ENCODE measurements around the gene CALML6. TPM values are rescaled to one million over a fixed set of nuclear protein-coding genes. Genes with fewer than 3 reads are reported as not detected.
A peak's percentile ranks its signal among the peaks of the same experiment; 100 is the strongest.

The CALML6 gene
- total RNA-seq, 4 donors from 2014 or later, result 0.57 TPM; not detected in 3

GRCh38 chr1:1910651-1911331, 4.3 kb upstream of the CALML6 start:
- peaks cover 13 to 61% (median 24%) of the 10 kb centered on the region in 3 donors for H3K4me1 ChIP-seq
- intact Hi-C loops (cut with DNase I), result no loop called here
- H3K36me3 ChIP-seq, result no peaks in the 10 kb centered on the region
- TF ChIP-seq POLR2A (IDR thresholded peaks at IDR 0.05) (no peak), CTCF (IDR thresholded peaks at IDR 0.05) (no peak)
- H3K27me3 ChIP-seq, result peaks cover 0 to 5% (median 0%) of the 10 kb centered on the region in 4 donors
- 88 to 100% methylated on average over 5 to 6 of the region's 22 CpGs for WGBS, 2 donors
- no peaks in the 10 kb centered on the region for H3K9me3 ChIP-seq
- no peak for DNase-seq
- H3K27ac ChIP-seq, result no peak overlapping the region
- no peak overlapping the region for H3K4me3 ChIP-seq

GRCh38 chr1:1911350-1912041, 3.6 kb upstream of the CALML6 start:
- no peak for TF ChIP-seq POLR2A (IDR thresholded peaks at IDR 0.05)
- TF ChIP-seq CTCF (IDR thresholded peaks at IDR 0.05), result no peak
- Histone ChIP-seq H3K36me3 (no peaks in the 10 kb centered on the region), H3K27me3 (peaks cover 0 to 5% (median 0%) of the 10 kb centered on the region in 4 donors), H3K4me1 (peaks cover 13 to 61% (median 24%) of the 10 kb centered on the region in 3 donors), H3K9me3 (no peaks in the 10 kb centered on the region), H3K27ac (no peak overlapping the region), H3K4me3 (no peak overlapping the region)
- intact Hi-C loops (cut with DNase I), result no loop called here
- DNase-seq, result no peak
- WGBS, 2 donors, result 67 to 87% methylated on average over 9 of the region's 13 CpGs

- peak overlapping the region in 2 of 4 donors; percentile 54 to 58 for H3K27ac ChIP-seq
- intact Hi-C loops (cut with DNase I), result no loop called here
- H3K27me3 ChIP-seq, result peaks cover 0 to 5% (median 0%) of the 10 kb centered on the region in 4 donors
- TF ChIP-seq POLR2A (IDR thresholded peaks at IDR 0.05) (no peak), CTCF (IDR thresholded peaks at IDR 0.05) (no peak)
- no peaks in the 10 kb centered on the region for H3K36me3 ChIP-seq
- H3K9me3 ChIP-seq, result no peaks in the 10 kb centered on the region
- H3K4me1 ChIP-seq, result peaks cover 16 to 54% (median 17%) of the 10 kb centered on the region in 3 donors
- 46 to 60% methylated on average over 5 to 6 of the region's 20 CpGs for WGBS, 2 donors
- no peak for DNase-seq
- no peak overlapping the region for H3K4me3 ChIP-seq
Observed at GRCh38 chr1:1914101-1914970, 724 bp upstream of the CALML6 start.

GRCh38 chr1:1915911-1916840, 1.1 kb downstream of the CALML6 start:
- TF ChIP-seq POLR2A (IDR thresholded peaks at IDR 0.05) (no peak), CTCF (IDR thresholded peaks at IDR 0.05) (no peak)
- no peak for DNase-seq
- Histone ChIP-seq H3K4me3 (no peak overlapping the region), H3K36me3 (no peaks in the 10 kb centered on the region), H3K4me1 (peaks cover 11 to 51% (median 14%) of the 10 kb centered on the region in 3 donors), H3K27me3 (peaks cover 0 to 5% (median 0%) of the 10 kb centered on the region in 4 donors), H3K9me3 (no peaks in the 10 kb centered on the region), H3K27ac (peak overlapping the region in 1 of 4 donors; percentile 3)
- WGBS, 2 donors, result 65 to 73% methylated on average over 5 to 14 of the region's 23 CpGs
- intact Hi-C loops (cut with DNase I), result no loop called here
